GM19467 (cell line): Measurements from ENCODE around the gene DDX39B.
"Not testable (repeated sequence)": the region's sequence is repeated elsewhere in the genome, so short reads cannot be mapped to it uniquely, and the experiment has no call there.

Source experiments
- ATAC-seq: cut with Tn5 transposase; IDR thresholded peaks from one replicate; pipeline ENCODE4 v1.9.1; 2021; ENCODE audit warnings: mild to moderate bottlenecking, moderate library complexity; ENCODE audit not compliant: unreplicated experiment

DDX39B gene

GRCh38 chr6:31487674-31488073 lies 54.1 kb downstream of the DDX39B start:
- ATAC-seq, result not testable (repeated sequence)

- ATAC-seq, result not testable (repeated sequence)
Observed at GRCh38 chr6:31486065-31486837, 55.6 kb downstream of the DDX39B start.

- no peak for ATAC-seq
Observed at GRCh38 chr6:31485055-31485454, 56.7 kb downstream of the DDX39B start.

DNA sequence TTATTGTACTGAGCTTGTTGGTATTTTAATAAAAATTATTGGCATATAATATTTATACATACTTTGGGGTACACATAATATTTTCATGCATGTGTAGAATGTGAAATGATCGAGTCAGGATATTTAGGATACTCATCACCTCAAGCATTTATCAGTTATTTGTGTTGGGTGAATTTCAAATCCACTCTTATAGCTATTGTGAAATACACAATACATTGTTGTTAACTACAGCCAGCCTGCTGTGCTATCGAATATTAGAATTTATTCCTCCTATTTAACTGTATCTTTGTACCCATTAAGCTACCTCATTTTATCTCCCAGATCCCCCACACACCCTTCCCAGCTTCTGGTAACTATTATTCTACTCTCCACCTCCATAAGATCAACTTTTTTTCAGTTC lies 58.4 kb downstream of the DDX39B start:
- no peak for ATAC-seq

DNA sequence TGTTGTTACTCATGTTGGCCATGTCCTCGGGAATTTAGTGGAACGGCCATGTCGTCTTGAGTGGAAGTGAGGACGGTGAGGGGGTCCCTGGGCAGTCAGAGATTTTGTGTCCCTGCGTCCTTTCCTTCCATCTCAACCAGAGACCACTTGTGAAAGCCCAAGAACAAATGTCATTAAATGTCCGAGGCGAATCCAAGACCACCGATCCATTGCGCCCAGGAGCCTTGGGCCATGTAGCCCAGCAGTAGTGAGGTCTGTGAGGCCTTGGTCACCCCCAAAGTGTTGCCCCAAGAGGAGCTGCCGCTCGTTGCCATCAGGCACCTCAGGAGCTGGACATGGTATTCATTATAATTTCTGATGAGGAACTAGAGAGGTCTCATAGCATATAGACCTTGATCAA lies 61.2 kb downstream of the DDX39B start:
- ATAC-seq, result no peak
